ENCODE data around the gene CYB561D1.

DNA sequence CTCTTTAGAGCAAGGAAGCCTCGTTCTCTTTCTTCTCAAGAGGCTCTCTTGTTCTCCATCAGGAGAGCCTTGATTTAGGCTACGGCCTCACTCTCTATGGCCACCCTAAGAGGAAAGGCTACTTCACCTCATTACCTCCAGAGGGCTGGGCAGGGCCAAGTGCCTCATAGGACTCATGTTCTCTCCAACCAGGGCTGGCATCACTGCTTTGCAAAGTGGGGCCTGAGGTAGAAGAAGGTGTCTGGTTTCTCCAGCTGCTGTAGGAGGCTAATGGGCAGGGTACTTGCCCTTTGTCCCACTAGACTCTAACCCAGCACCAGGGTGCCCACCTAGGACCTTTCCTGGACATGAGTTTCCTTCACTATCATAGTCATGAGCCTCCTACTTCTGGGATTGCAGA lies 12.2 kb upstream of the CYB561D1 start:
- TF ChIP-seq CTCF (IDR thresholded peaks at IDR 0.05; ENCODE audit: low read length) = no peak
- TF ChIP-seq EZH2 (IDR thresholded peaks at IDR 0.05; ENCODE audit: borderline replicate concordance, low read length) = no peak
